H9 (cell line): ENCODE data around the gene GID8. TPM values are rescaled to one million over a fixed set of nuclear protein-coding genes. Genes with fewer than 3 reads are reported as not detected.

Source experiments
- DNase-seq: peaks from one replicate; pipeline ENCODE4 v3.0.0-alpha.2; 2017
- H2AFZ ChIP-seq: one replicate; pipeline ENCODE4 v1.6.1; 2013; ENCODE audit warnings: mild to moderate bottlenecking, low read length, control low read depth, moderate library complexity
- H2AK5ac ChIP-seq: 2 replicates; pipeline ENCODE4 v1.6.1; 2013; ENCODE audit warnings: low read length, control low read depth, mixed read lengths; ENCODE audit not compliant: insufficient read length
- H2BK120ac ChIP-seq: one replicate; pipeline ENCODE4 v1.6.1; 2013; ENCODE audit warnings: low read depth, mild to moderate bottlenecking, low read length, control low read depth, inconsistent platforms; ENCODE audit not compliant: poor library complexity, severe bottlenecking
- H2BK12ac ChIP-seq: 2 replicates; pipeline ENCODE4 v1.6.1; 2013; ENCODE audit warnings: low read length, control low read depth, mixed read lengths, low read depth; ENCODE audit not compliant: insufficient read length
- H2BK15ac ChIP-seq: 2 replicates; pipeline ENCODE4 v1.6.1; 2013; ENCODE audit warnings: low read depth, low read length, control low read depth
- H2BK20ac ChIP-seq: one replicate; pipeline ENCODE4 v1.6.1; 2013; ENCODE audit warnings: low read depth, mild to moderate bottlenecking, low read length, control low read depth, inconsistent platforms; ENCODE audit not compliant: poor library complexity, severe bottlenecking
- H2BK5ac ChIP-seq: 2 replicates; pipeline ENCODE4 v1.6.1; 2013; ENCODE audit warnings: low read length, control low read depth, mixed read lengths; ENCODE audit not compliant: insufficient read length
- H3K14ac ChIP-seq: 2 replicates; pipeline ENCODE4 v1.6.1; 2013; ENCODE audit warnings: low read length, control low read depth; ENCODE audit not compliant: insufficient read depth
- H3K18ac ChIP-seq: 2 replicates; pipeline ENCODE4 v1.6.1; 2013; ENCODE audit warnings: low read depth, mild to moderate bottlenecking, mixed read lengths, low read length, control low read depth; ENCODE audit not compliant: insufficient read length
- H3K23ac ChIP-seq: 2 replicates; pipeline ENCODE4 v1.6.1; 2013; ENCODE audit warnings: low read length, control low read depth, mixed read lengths, low read depth; ENCODE audit not compliant: insufficient read length
- H3K23me2 ChIP-seq: 2 replicates; pipeline ENCODE4 v1.6.1; 2013; ENCODE audit warnings: low read depth, mild to moderate bottlenecking, mixed read lengths, low read length, control low read depth; ENCODE audit not compliant: insufficient read length, poor library complexity, severe bottlenecking
- H3K27ac ChIP-seq: 2 replicates; pipeline ENCODE4 v1.5.1; 2013; ENCODE audit warnings: low read length, control low read depth, mixed read lengths, low read depth; ENCODE audit not compliant: insufficient read length
- H3K27me3 ChIP-seq: 2 replicates; pipeline ENCODE4 v1.6.1; 2013; ENCODE audit warnings: low read length, control low read depth, inconsistent platforms; ENCODE audit not compliant: insufficient read depth
- H3K4ac ChIP-seq: 2 replicates; pipeline ENCODE4 v1.6.1; 2013; ENCODE audit warnings: low read depth, mild to moderate bottlenecking, control low read depth, inconsistent platforms, low read length, moderate library complexity
- H3K4me1 ChIP-seq: 2 replicates; pipeline ENCODE4 v1.6.1; 2013; ENCODE audit warnings: low read length, control low read depth, inconsistent platforms; ENCODE audit not compliant: insufficient read depth
- H3K4me2 ChIP-seq: 2 replicates; pipeline ENCODE4 v1.6.1; 2013; ENCODE audit warnings: low read length, control low read depth, mixed read lengths; ENCODE audit not compliant: insufficient read length, insufficient read depth
- H3K56ac ChIP-seq: 2 replicates; pipeline ENCODE4 v1.6.1; 2013; ENCODE audit warnings: low read depth, mild to moderate bottlenecking, mixed read lengths, low read length, control low read depth; ENCODE audit not compliant: insufficient read length
- H3K79me1 ChIP-seq: 2 replicates; pipeline ENCODE4 v1.6.1; 2013; ENCODE audit warnings: low read depth, mild to moderate bottlenecking, moderate library complexity, low read length, control low read depth, inconsistent platforms; ENCODE audit not compliant: insufficient read depth, poor library complexity, severe bottlenecking
- H3K79me2 ChIP-seq: 2 replicates; pipeline ENCODE4 v1.6.1; 2013; ENCODE audit warnings: low read length, control low read depth, inconsistent platforms; ENCODE audit not compliant: insufficient read depth
- H3K9ac ChIP-seq: 2 replicates; pipeline ENCODE4 v1.6.1; 2013; ENCODE audit warnings: low read length, control low read depth, mixed read lengths; ENCODE audit not compliant: insufficient read length; ENCODE audit errors: extremely low read depth
- H3K9me3 ChIP-seq: one replicate; pipeline ENCODE4 v1.6.1; 2013; ENCODE audit warnings: low read depth, low read length, inconsistent platforms; ENCODE audit not compliant: control insufficient read depth
- H3T11ph ChIP-seq: one replicate; pipeline ENCODE4 v1.6.1; 2013; ENCODE audit warnings: mild to moderate bottlenecking, low read length, control low read depth, inconsistent platforms
- H4K20me1 ChIP-seq: one replicate; pipeline ENCODE4 v1.6.1; 2013; ENCODE audit not compliant: control insufficient read depth, insufficient read length, insufficient read depth
- H4K5ac ChIP-seq: 2 replicates; pipeline ENCODE4 v1.6.1; 2013; ENCODE audit warnings: low read depth, mild to moderate bottlenecking, mixed read lengths, low read length, control low read depth; ENCODE audit not compliant: insufficient read length
- H4K8ac ChIP-seq: replicated peaks from 2 replicates; pipeline ENCODE4 v1.6.1; 2013; ENCODE audit warnings: low read length, control low read depth, mixed read lengths, low read depth; ENCODE audit not compliant: insufficient read length
- H4K91ac ChIP-seq: 2 replicates; pipeline ENCODE4 v1.6.1; 2013; ENCODE audit warnings: low read depth, mild to moderate bottlenecking, moderate library complexity, mixed read lengths, low read length, control low read depth; ENCODE audit not compliant: insufficient read length
- H3K27ac Mint-ChIP-seq, 3 experiments: 2 replicates in 2 of 3; 3 replicates in 1 of 3; pipeline ENCODE4 v1.8.0; 2020 to 2021; ENCODE audit warnings: mixed read lengths in 3 of 3, mild to moderate bottlenecking in 1 of 3, moderate library complexity in 1 of 3
- H3K27me3 Mint-ChIP-seq: 2 replicates; pipeline ENCODE4 v1.8.0; 2021; ENCODE audit warnings: low read depth, mild to moderate bottlenecking, moderate library complexity, mixed read lengths
- H3K36me3 Mint-ChIP-seq, 3 experiments: 2 replicates in 2 of 3; 3 replicates in 1 of 3; pipeline ENCODE4 v1.8.0; 2020 to 2021; ENCODE audit warnings: low read depth in 3 of 3, mixed read lengths in 3 of 3; ENCODE audit not compliant: insufficient read depth in 1 of 3
- H3K4me1 Mint-ChIP-seq, 2 experiments: 2 replicates each; pipeline ENCODE4 v1.8.0; 2020; ENCODE audit warnings: mixed read lengths in 2 of 2
- H3K4me3 Mint-ChIP-seq, 2 experiments: 2 replicates in 1 of 2; 3 replicates in 1 of 2; pipeline ENCODE4 v1.8.0; 2020 to 2021; ENCODE audit warnings: mild to moderate bottlenecking in 2 of 2, mixed read lengths in 2 of 2, moderate library complexity in 1 of 2
- H3K9me3 Mint-ChIP-seq, 2 experiments: 2 replicates in 1 of 2; 3 replicates in 1 of 2; pipeline ENCODE4 v1.8.0; 2020; ENCODE audit warnings: mild to moderate bottlenecking in 2 of 2, mixed read lengths in 2 of 2, moderate library complexity in 1 of 2
- WGBS: extraction: QIAGEN DNeasy Blood & Tissue Kit; methylation state at CpG from one replicate; pipeline ENCODE4 v1.1.7; 2013; ENCODE audit warnings: missing lambda C conversion rate, low lambda C conversion rate, mixed read lengths; ENCODE audit not compliant: insufficient read length; ENCODE audit errors: extremely low coverage; 5-methylcytosine and 5-hydroxymethylcytosine counted together
- total RNA-seq: library from RNA; stranded (reverse); gene quantifications from 2 replicates; pipeline ENCODE4 v1.2.1, GENCODE V29; 2021
- TF ChIP-seq, protein P1 (sequence below): fragments of 200-600 bp; sonication (generic); conservative IDR thresholded peaks from 3 replicates; pipeline ENCODE4 v1.8.0; 2021; ENCODE audit warnings: antibody characterized with exemption, mild to moderate bottlenecking

Gene GID8
- total RNA-seq, 1 experiment from 2014 or later: 60.9 TPM

DNA sequence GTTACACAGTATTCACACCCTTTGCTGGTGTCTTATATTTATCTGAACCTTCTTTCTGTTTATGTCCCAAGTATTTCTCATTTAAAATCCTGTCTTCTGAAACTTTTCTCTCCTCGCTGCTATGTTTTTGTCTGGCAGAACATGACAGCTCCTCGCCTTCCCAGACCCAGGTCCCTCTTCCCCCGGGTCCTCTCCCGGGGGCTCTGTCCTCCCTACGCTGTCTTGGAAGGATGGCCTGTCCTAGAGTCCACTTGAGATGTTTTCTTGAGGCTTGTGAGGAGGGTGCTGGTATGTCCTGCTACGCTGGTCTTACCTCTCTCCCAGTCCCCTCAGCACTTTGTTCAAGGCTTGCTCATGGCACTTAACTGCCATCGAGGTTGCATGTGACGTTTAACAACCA, 6.2 kb downstream of the GID8 start:
- Histone ChIP-seq H3K4ac (no peak overlapping the region), H3K27me3 (no peaks in the 10 kb centered on the region), H3K56ac (no peak overlapping the region), H3K4me2 (no peak overlapping the region), H3K79me1 (no peaks in the 10 kb centered on the region), H3K23me2 (no peaks in the 10 kb centered on the region), H2BK15ac (no peak overlapping the region), H4K8ac (no peak overlapping the region), H4K91ac (no peak overlapping the region), H3K14ac (no peak overlapping the region), H3K79me2 (peaks cover 23% of the 10 kb centered on the region; the same call in 1 of the 2 replicates), H2BK12ac (no peak overlapping the region), H4K20me1 (no peaks in the 10 kb centered on the region), H3K27ac (no peak overlapping the region), H4K5ac (no peak overlapping the region), H2BK20ac (no peak overlapping the region), H2BK5ac (no peak overlapping the region), H2AFZ (no peak overlapping the region), H2BK120ac (no peak overlapping the region), H3T11ph (no peak overlapping the region), H3K4me1 (no peaks in the 10 kb centered on the region; the same call in 1 of the 2 replicates), H2AK5ac (no peak overlapping the region), H3K9ac (no peak overlapping the region), H3K23ac (no peak overlapping the region), H3K9me3 (no peaks in the 10 kb centered on the region), H3K18ac (no peak overlapping the region)
- no peaks in the 10 kb centered on the region for H3K9me3 Mint-ChIP-seq
- no CpG with 5 or more reads among the region's 8 CpGs for WGBS
- no peaks in the 10 kb centered on the region for H3K27me3 Mint-ChIP-seq
- H3K27ac Mint-ChIP-seq: no peak overlapping the region; a peak in 1 of 7 replicates
- peaks cover 8% of the 10 kb centered on the region in 2 experiments for H3K4me1 Mint-ChIP-seq
- H3K36me3 Mint-ChIP-seq: peaks cover 51 to 87% (median 81%) of the 10 kb centered on the region in 3 experiments; a peak in 6 of 7 replicates
- no peak overlapping the region for H3K4me3 Mint-ChIP-seq
- TF ChIP-seq, protein P1, sequence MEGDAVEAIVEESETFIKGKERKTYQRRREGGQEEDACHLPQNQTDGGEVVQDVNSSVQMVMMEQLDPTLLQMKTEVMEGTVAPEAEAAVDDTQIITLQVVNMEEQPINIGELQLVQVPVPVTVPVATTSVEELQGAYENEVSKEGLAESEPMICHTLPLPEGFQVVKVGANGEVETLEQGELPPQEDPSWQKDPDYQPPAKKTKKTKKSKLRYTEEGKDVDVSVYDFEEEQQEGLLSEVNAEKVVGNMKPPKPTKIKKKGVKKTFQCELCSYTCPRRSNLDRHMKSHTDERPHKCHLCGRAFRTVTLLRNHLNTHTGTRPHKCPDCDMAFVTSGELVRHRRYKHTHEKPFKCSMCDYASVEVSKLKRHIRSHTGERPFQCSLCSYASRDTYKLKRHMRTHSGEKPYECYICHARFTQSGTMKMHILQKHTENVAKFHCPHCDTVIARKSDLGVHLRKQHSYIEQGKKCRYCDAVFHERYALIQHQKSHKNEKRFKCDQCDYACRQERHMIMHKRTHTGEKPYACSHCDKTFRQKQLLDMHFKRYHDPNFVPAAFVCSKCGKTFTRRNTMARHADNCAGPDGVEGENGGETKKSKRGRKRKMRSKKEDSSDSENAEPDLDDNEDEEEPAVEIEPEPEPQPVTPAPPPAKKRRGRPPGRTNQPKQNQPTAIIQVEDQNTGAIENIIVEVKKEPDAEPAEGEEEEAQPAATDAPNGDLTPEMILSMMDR: no peak
- no peak for DNase-seq
